IMR-90 (cell line): Measurements from ENCODE around the gene JAKMIP1. TPM values are rescaled to one million over a fixed set of nuclear protein-coding genes. Genes with fewer than 3 reads are reported as not detected.

Experiments
- ATAC-seq: fragments of 200-7000 bp; cut with Tn5 transposase; 2 replicates; pipeline ENCODE4 v1.9.1; 2020; ENCODE audit warnings: low read depth, mild to moderate bottlenecking, moderate library complexity
- BruUV-seq: library from RNA; stranded (reverse); fragments of 400-500 nt; replicated peaks from 2 replicates; lab custom pipeline; 2021; lab: Mats Ljungman, UMichigan
- CTCF ChIA-PET: fragments of 300-600 bp; formaldehyde crosslinking; extraction: SDS; loops from one replicate; lab custom pipeline; 2021; ENCODE audit warnings: antibody characterized with exemption; lab: Yijun Ruan, JAX
- POLR2A ChIA-PET: fragments of 300-600 bp; sonication (Branson Sonifier 250); formaldehyde crosslinking; loops from one replicate; lab custom pipeline; 2022; ENCODE audit warnings: antibody characterized with exemption; ENCODE audit not compliant: unreplicated experiment; lab: Charles Lee
- DNase-seq: peaks from one replicate; pipeline ENCODE4 v3.0.0; 2013
- H2AFZ ChIP-seq: replicated peaks from 2 replicates; pipeline ENCODE3; 2013; ENCODE audit warnings: low read length, mild to moderate bottlenecking; ENCODE audit not compliant: poor library complexity
- H2AK5ac ChIP-seq: 2 replicates; pipeline ENCODE4 v1.6.1; 2013; ENCODE audit warnings: low read depth, low read length, inconsistent platforms
- H2AK9ac ChIP-seq: replicated peaks from 2 replicates; pipeline ENCODE3; 2013; ENCODE audit warnings: mild to moderate bottlenecking, low read depth, low read length, moderate library complexity; ENCODE audit not compliant: poor library complexity
- H2BK120ac ChIP-seq: 2 replicates; pipeline ENCODE4 v1.6.1; 2013; ENCODE audit warnings: low read depth, low read length, inconsistent platforms
- H2BK15ac ChIP-seq: 3 replicates; pipeline ENCODE4 v1.6.1; 2013; ENCODE audit warnings: low read depth, low read length, inconsistent platforms
- H2BK20ac ChIP-seq: 2 replicates; pipeline ENCODE4 v1.6.1; 2013; ENCODE audit warnings: low read depth, mild to moderate bottlenecking, inconsistent platforms, low read length, moderate library complexity
- H2BK5ac ChIP-seq: 2 replicates; pipeline ENCODE4 v1.6.1; 2013; ENCODE audit warnings: mild to moderate bottlenecking, low read depth, low read length, inconsistent platforms; ENCODE audit not compliant: poor library complexity, severe bottlenecking
- H3K14ac ChIP-seq: replicated peaks from 2 replicates; pipeline ENCODE4 v1.6.1; 2013; ENCODE audit warnings: low read depth, low read length, inconsistent platforms
- H3K18ac ChIP-seq: 2 replicates; pipeline ENCODE4 v1.6.1; 2013; ENCODE audit warnings: low read depth, low read length, control low read depth
- H3K23ac ChIP-seq: 2 replicates; pipeline ENCODE4 v1.6.1; 2013; ENCODE audit warnings: low read depth, low read length, inconsistent platforms
- H3K27ac ChIP-seq: 2 replicates; pipeline ENCODE4 v1.5.1; 2013; ENCODE audit warnings: mild to moderate bottlenecking, control low read depth, low read length; ENCODE audit not compliant: insufficient read depth
- H3K27me3 ChIP-seq: 2 replicates; pipeline ENCODE4 v1.6.1; 2013; ENCODE audit warnings: low read length; ENCODE audit not compliant: control insufficient read depth, insufficient read depth
- H3K36me3 ChIP-seq: 2 replicates; pipeline ENCODE4 v1.6.1; 2013; ENCODE audit warnings: low read length, mixed read lengths; ENCODE audit not compliant: control insufficient read depth, insufficient read depth
- H3K4ac ChIP-seq: 2 replicates; pipeline ENCODE4 v1.6.1; 2013; ENCODE audit warnings: low read depth, low read length, inconsistent platforms
- H3K4me1 ChIP-seq: 2 replicates; pipeline ENCODE4 v1.6.1; 2013; ENCODE audit warnings: low read length, mixed read lengths; ENCODE audit not compliant: control insufficient read depth, insufficient read depth
- H3K4me2 ChIP-seq: 2 replicates; pipeline ENCODE4 v1.6.1; 2013; ENCODE audit warnings: low read depth, mild to moderate bottlenecking, control low read depth, low read length, moderate library complexity
- H3K4me3 ChIP-seq: 2 replicates; pipeline ENCODE4 v1.5.1; 2013; ENCODE audit warnings: low read depth, mild to moderate bottlenecking, control low read depth, low read length, moderate library complexity; ENCODE audit not compliant: insufficient read depth
- H3K56ac ChIP-seq: 2 replicates; pipeline ENCODE4 v1.6.1; 2013; ENCODE audit warnings: low read length, inconsistent platforms; ENCODE audit not compliant: insufficient read depth; ENCODE audit errors: extremely low read depth
- H3K79me1 ChIP-seq, 2 experiments: 2 replicates each; pipeline ENCODE4 v1.6.1; 2013; ENCODE audit warnings: low read length in 2 of 2, inconsistent platforms in 1 of 2, low read depth in 1 of 2
- H3K9ac ChIP-seq: 2 replicates; pipeline ENCODE4 v1.6.1; 2013; ENCODE audit warnings: low read depth, low read length, control low read depth
- H3K9me1 ChIP-seq: 2 replicates; pipeline ENCODE4 v1.6.1; 2013; ENCODE audit warnings: low read length, inconsistent platforms; ENCODE audit not compliant: insufficient read depth
- H3K9me3 ChIP-seq: 2 replicates; pipeline ENCODE4 v1.6.1; 2013; ENCODE audit warnings: low read length; ENCODE audit not compliant: control insufficient read depth, insufficient read depth
- H4K20me1 ChIP-seq: 2 replicates; pipeline ENCODE4 v1.6.1; 2013; ENCODE audit warnings: low read length, inconsistent platforms; ENCODE audit not compliant: insufficient read depth
- H4K5ac ChIP-seq: 2 replicates; pipeline ENCODE4 v1.6.1; 2013; ENCODE audit warnings: mild to moderate bottlenecking, low read depth, low read length, control low read depth
- H4K8ac ChIP-seq, 2 experiments: 2 replicates each; pipeline ENCODE4 v1.6.1; 2013; ENCODE audit warnings: low read depth in 2 of 2, low read length in 2 of 2, control low read depth in 1 of 2, inconsistent platforms in 1 of 2
- H4K91ac ChIP-seq: 2 replicates; pipeline ENCODE4 v1.6.1; 2013; ENCODE audit warnings: low read depth, low read length, inconsistent platforms; ENCODE audit not compliant: insufficient read depth
- POLR2A ChIP-seq: IDR thresholded peaks from 2 replicates; pipeline ENCODE4 v1.6.1; 2012; ENCODE audit warnings: mild to moderate bottlenecking, low read depth, low read length
- RAD21 ChIP-seq: IDR thresholded peaks from 2 replicates; pipeline ENCODE4 v1.6.1; 2012; ENCODE audit warnings: low read length, improper control_type of control experiment
- RCOR1 ChIP-seq: IDR thresholded peaks from 2 replicates; pipeline ENCODE4 v1.6.1; 2012; ENCODE audit warnings: mild to moderate bottlenecking, low read length, improper control_type of control experiment; ENCODE audit not compliant: insufficient replicate concordance
- RFX5 ChIP-seq: IDR thresholded peaks from 2 replicates; pipeline ENCODE4 v1.8.0; 2012; ENCODE audit warnings: low read depth, mild to moderate bottlenecking, low read length, moderate library complexity
- WGBS, 2 experiments: methylation state at CpG; one replicate each; pipeline versions ENCODE4 v1.1.5 to v1.1.7; 2013; ENCODE audit warnings: missing lambda C conversion rate in 2 of 2; ENCODE audit not compliant: insufficient read length in 1 of 2; ENCODE audit errors: extremely low coverage in 2 of 2; 5-methylcytosine and 5-hydroxymethylcytosine counted together
- dilution Hi-C: fragments of 300-500 bp; cut with HindIII; formaldehyde crosslinking; loops from one replicate; pipeline ENCODE4 v1.14.3; 2018; ENCODE audit warnings: low sequenced_read_pairs; ENCODE audit not compliant: unreplicated experiment
- in situ Hi-C: fragments of 300-500 bp; cut with MboI; formaldehyde crosslinking; loops from 3 replicates; pipeline ENCODE4 v1.14.3; 2019; ENCODE audit warnings: low sequenced_read_pairs, inconsistent platforms, mixed read lengths
- intact Hi-C: fragments of 100-400 bp; cut with micrococcal nuclease; formaldehyde crosslinking; loops from 2 replicates; pipeline ENCODE4 v1.10.0; 2022
- polyA plus RNA-seq, 3 experiments: library from polyadenylated mRNA; depleted of rRNA; stranded (reverse); fragments of >200 nt; gene quantifications; 2 replicates each; pipeline ENCODE4 v1.2.3, GENCODE V29; 2012; ENCODE audit warnings: low replicate concordance in 1 of 3
- total RNA-seq: library from RNA; depleted of rRNA; stranded (reverse); fragments of >200 nt; gene quantifications from 2 replicates; pipeline ENCODE4 v1.2.3, GENCODE V29; 2012

JAKMIP1 gene
- total and polyA plus RNA-seq, 2 of the 4 experiments (the other 2 are of a cell fraction) = not detected

GRCh38 chr4:6010789-6011188 lies 189.6 kb downstream of the JAKMIP1 start:
- H3K79me1 ChIP-seq = no peaks in the 10 kb centered on the region
- H4K8ac ChIP-seq = no peak overlapping the region
- H3K4me3 ChIP-seq = no peak overlapping the region
- no peak overlapping the region for H3K27ac ChIP-seq
- H3K27me3 ChIP-seq = no peaks in the 10 kb centered on the region
- DNase-seq (no peak), ATAC-seq (no peak)
- no peak overlapping the region for H2BK120ac ChIP-seq
- no TSS peak for BruUV-seq
- H3K14ac ChIP-seq = no peak overlapping the region
- H3K9me1 ChIP-seq = no peaks in the 10 kb centered on the region
- no peak overlapping the region for H2AFZ ChIP-seq
- intact Hi-C loops = no loop called here
- in situ Hi-C loops = no loop called here
- no peak overlapping the region for H3K9ac ChIP-seq
- no peak overlapping the region for H3K18ac ChIP-seq
- no peak overlapping the region for H4K91ac ChIP-seq
- H3K23ac ChIP-seq = no peak overlapping the region
- CTCF ChIA-PET = no interaction called here
- H2BK5ac ChIP-seq = no peak overlapping the region
- no peak overlapping the region for H3K4me2 ChIP-seq
- no peaks in the 10 kb centered on the region for H3K4me1 ChIP-seq
- POLR2A ChIA-PET = no interaction called here
- dilution Hi-C loops = no loop called here
- no peak overlapping the region for H3K56ac ChIP-seq
- H2AK5ac ChIP-seq = no peak overlapping the region
- no CpG with 5 or more reads among the region's 3 CpGs for WGBS, 2 experiments
- H3K4ac ChIP-seq = no peak overlapping the region
- H3K9me3 ChIP-seq = no peaks in the 10 kb centered on the region
- H4K5ac ChIP-seq = no peak overlapping the region
- H4K20me1 ChIP-seq = no peaks in the 10 kb centered on the region
- H2BK20ac ChIP-seq = no peak overlapping the region
- no peak for TF ChIP-seq RFX5
- TF ChIP-seq POLR2A = no peak
- no peak for TF ChIP-seq RCOR1
- no peak for TF ChIP-seq RAD21
- no peak overlapping the region for H2AK9ac ChIP-seq
- H3K36me3 ChIP-seq = no peaks in the 10 kb centered on the region
- H2BK15ac ChIP-seq = no peak overlapping the region
